T-helper 2 cell treated with Interferon-gamma antibody and Interleukin-4, amounts not matched to agents 5 μg/mL and 100 μg/mL, for 36 hours (primary cell): ENCODE data around the gene ZDHHC7.
"Not testable (repeated sequence)": the region's sequence is repeated elsewhere in the genome, so short reads cannot be mapped to it uniquely, and the experiment has no call there.

Experiments used
- DNase-seq: peaks from one replicate; pipeline ENCODE4 v3.0.0; 2021; ENCODE audit warnings: low spot score
- H3K27ac Mint-ChIP-seq: one replicate; pipeline ENCODE4 v1.8.0; 2021; ENCODE audit warnings: mild to moderate bottlenecking, mixed read lengths
- H3K27me3 Mint-ChIP-seq: one replicate; pipeline ENCODE4 v1.8.0; 2021; ENCODE audit warnings: low read depth, mixed read lengths
- H3K36me3 Mint-ChIP-seq: one replicate; pipeline ENCODE4 v1.8.0; 2021; ENCODE audit warnings: low read depth, mixed read lengths
- H3K4me1 Mint-ChIP-seq: one replicate; pipeline ENCODE4 v1.8.0; 2021; ENCODE audit warnings: low read depth, mixed read lengths
- H3K4me3 Mint-ChIP-seq: one replicate; pipeline ENCODE4 v1.8.0; 2022; ENCODE audit warnings: mild to moderate bottlenecking, moderate library complexity, mixed read lengths
- H3K9me3 Mint-ChIP-seq: one replicate; pipeline ENCODE4 v1.8.0; 2021; ENCODE audit warnings: mixed read lengths

The ZDHHC7 gene

DNA sequence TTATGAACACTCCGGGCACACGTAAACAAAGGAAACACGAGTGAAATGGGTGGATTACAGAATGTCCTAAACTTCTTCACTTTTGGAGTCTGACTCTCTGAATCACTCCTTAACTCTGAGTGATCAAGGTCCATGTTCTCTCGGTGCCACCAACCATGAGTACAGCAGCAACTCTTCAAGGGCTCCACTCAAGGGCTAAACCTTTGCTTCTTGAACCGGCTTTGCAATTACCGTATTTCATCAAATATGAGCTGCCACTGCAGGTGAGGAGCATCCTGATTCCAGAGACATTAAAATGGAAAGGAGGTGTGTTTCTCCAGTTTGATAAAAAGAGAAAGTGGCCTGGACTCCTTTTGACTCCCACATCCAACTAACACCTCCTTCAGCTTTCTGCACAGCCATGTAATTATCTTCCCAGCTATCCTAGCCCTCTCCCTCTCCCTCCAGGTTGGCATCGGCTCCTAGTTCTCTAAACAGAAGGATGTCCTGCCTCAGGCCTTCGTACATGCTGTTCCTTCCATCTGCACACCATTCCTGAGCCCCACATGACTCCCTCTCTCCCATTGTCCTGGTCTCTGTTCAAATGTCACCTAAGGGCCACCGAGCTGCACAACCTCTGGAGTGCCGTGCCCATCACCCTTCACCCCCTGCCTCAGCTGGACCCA lies 61.4 kb downstream of the ZDHHC7 start:
- Mint-ChIP-seq H3K9me3 (no peaks in the 10 kb centered on the region), H3K4me1 (no peaks in the 10 kb centered on the region), H3K27ac (no peak overlapping the region), H3K27me3 (peaks cover 4% of the 10 kb centered on the region), H3K4me3 (no peak overlapping the region), H3K36me3 (no peaks in the 10 kb centered on the region)
- no peak for DNase-seq

- H3K27me3 Mint-ChIP-seq: peaks cover 4% of the 10 kb centered on the region
- no peak for DNase-seq
- no peaks in the 10 kb centered on the region for H3K36me3 Mint-ChIP-seq
- no peaks in the 10 kb centered on the region for H3K9me3 Mint-ChIP-seq
- H3K4me3 Mint-ChIP-seq: no peak overlapping the region
- no peak overlapping the region for H3K27ac Mint-ChIP-seq
- no peaks in the 10 kb centered on the region for H3K4me1 Mint-ChIP-seq
Measured at GRCh38 chr16:84948851-84949610, 62.3 kb downstream of the ZDHHC7 start.

DNA sequence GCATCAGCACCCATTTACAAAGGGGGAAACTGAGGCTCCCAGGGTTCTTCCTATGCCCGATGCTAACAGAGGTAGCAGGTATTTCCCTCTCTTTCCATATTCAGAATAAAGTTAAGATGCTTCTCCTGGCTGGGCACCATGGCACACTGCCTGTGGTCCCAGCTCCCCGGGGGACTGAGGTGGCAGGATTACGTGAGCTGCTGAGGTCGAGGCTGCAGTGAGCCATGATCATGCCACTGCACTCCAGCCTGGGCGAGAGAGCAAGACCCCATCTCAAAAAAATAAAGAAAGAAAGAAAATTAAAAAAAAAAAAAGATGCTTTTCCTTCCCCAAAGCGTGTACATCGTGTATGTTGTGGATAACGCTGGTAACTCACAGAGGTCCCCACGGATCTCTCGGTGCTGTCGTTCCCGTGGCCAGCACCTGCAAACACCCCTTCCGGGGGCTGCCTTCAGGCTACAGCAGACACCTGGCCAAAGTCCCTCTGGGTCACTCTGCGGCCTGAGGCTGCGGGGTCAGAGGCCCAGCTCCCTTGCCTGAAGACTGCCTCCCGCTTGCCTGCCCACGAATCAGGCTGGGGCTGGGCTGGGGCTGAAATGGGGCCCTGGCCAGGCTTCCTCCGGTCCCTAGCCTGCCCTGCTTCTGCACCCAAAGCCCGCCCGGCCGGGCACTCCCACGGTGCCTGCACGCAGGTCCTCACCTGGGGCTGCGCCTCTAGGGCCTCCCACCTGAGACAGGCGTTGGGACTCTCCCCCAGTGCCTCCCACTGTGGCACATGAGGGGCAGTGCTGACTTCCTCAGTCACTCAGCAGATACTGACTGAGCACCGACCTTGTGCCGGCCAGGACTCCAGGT lies 63.1 kb downstream of the ZDHHC7 start:
- H3K36me3 Mint-ChIP-seq: no peaks in the 10 kb centered on the region
- no peak overlapping the region for H3K4me3 Mint-ChIP-seq
- no peaks in the 10 kb centered on the region for H3K4me1 Mint-ChIP-seq
- DNase-seq: no peak
- H3K27me3 Mint-ChIP-seq: peaks cover 4% of the 10 kb centered on the region
- H3K27ac Mint-ChIP-seq: no peak overlapping the region
- no peaks in the 10 kb centered on the region for H3K9me3 Mint-ChIP-seq

GRCh38 chr16:84947022-84947421 lies 64.3 kb downstream of the ZDHHC7 start:
- Mint-ChIP-seq H3K27me3 (peaks cover 4% of the 10 kb centered on the region), H3K4me1 (no peaks in the 10 kb centered on the region), H3K4me3 (no peak overlapping the region), H3K9me3 (no peaks in the 10 kb centered on the region), H3K27ac (no peak overlapping the region), H3K36me3 (no peaks in the 10 kb centered on the region)
- no peak for DNase-seq

DNA sequence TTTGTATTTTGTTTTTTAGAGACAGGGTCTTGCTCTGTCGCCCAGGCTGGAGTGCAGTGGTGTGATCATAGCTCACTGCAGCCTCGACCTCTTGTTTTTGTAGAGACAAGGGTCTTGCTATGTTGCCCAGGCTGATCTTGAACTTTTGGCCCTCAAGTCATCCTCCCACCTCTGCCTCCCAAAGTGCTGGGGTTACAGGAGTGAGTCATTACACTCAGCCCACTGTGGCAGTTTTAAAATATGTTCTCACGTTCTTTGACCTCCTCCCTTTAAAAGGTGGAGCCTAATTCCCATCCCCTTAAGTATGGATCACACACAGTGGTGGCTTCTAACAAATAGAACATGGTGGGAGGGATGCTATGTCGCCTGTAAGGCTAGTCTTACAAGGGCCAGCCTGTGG lies 67.7 kb downstream of the ZDHHC7 start:
- Mint-ChIP-seq H3K36me3 (no peaks in the 10 kb centered on the region), H3K27ac (no peak overlapping the region), H3K9me3 (no peaks in the 10 kb centered on the region), H3K27me3 (no peaks in the 10 kb centered on the region), H3K4me1 (no peaks in the 10 kb centered on the region), H3K4me3 (no peak overlapping the region)
- DNase-seq: no peak

DNA sequence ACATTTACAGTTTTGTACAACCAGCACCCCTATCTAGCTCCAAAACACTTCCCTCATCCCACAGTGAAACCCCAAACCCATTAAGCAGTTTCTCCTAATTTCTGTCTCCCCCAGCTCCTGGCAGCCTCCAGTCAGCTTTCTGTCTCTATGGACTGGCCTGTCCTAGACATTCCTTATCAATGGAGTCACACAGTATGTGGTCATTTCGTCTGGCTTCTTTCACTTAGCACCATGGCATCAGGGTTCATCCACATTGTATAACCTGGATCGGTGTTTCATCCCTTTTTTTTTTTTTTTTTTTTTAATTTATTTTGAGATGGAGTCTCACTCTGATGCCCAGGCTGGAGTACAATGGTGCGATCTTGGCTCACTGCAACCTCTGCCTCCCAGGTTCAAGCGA lies 68.5 kb downstream of the ZDHHC7 start:
- Mint-ChIP-seq H3K27ac (no peak overlapping the region), H3K4me3 (no peak overlapping the region), H3K36me3 (no peaks in the 10 kb centered on the region), H3K27me3 (no peaks in the 10 kb centered on the region), H3K4me1 (no peaks in the 10 kb centered on the region), H3K9me3 (no peaks in the 10 kb centered on the region)
- no peak for DNase-seq

GRCh38 chr16:84941921-84942320 lies 69.4 kb downstream of the ZDHHC7 start:
- Mint-ChIP-seq H3K4me3 (no peak overlapping the region), H3K27me3 (no peaks in the 10 kb centered on the region), H3K4me1 (no peaks in the 10 kb centered on the region), H3K36me3 (no peaks in the 10 kb centered on the region), H3K9me3 (no peaks in the 10 kb centered on the region), H3K27ac (no peak overlapping the region)
- no peak for DNase-seq

DNA sequence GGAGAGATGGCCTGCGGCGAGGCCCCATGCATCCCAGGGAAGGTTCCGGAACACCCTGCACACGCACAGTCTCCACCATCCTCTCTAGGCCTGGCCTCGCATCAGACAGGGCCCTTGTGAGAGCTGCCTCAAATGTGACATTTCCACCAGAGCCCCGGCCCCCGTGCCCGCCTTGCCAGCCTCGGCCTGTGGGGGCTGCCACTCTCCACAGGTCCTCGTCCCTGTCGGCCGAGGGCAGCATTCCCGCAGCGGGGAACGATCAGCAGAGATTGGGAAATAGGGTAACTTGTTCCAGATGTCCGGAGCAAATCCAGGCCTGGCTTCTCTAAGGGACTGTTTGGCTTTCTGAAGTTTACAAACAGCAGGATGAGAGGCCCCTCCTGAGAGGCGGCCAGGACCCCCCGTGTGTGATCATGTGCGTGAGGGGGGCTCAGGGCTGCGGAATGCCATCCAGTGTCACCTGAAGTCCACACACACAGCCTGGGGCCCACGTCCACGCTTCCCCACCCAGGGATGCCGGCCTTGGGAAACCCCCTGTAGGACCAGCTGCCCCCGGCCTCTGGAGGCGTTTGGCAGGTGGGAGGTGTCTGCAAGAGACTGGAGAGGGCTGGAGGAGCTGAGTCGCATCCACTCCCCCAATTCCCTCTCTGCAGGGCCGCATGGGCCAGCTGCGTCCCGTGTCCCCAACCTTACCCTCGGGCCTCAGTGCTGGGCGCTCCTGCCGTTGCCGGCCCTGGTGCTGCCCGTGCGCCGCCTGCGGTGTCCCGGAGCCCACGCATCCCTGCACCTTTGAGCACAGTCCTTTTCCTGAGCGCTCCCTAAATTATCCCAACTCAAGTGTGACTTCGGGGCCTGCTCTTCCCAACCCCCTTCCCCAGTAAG lies 70.4 kb downstream of the ZDHHC7 start:
- no peaks in the 10 kb centered on the region for H3K36me3 Mint-ChIP-seq
- H3K9me3 Mint-ChIP-seq: no peaks in the 10 kb centered on the region
- no peak overlapping the region for H3K4me3 Mint-ChIP-seq
- no peak for DNase-seq
- H3K27me3 Mint-ChIP-seq: no peaks in the 10 kb centered on the region
- H3K27ac Mint-ChIP-seq: no peak overlapping the region
- no peaks in the 10 kb centered on the region for H3K4me1 Mint-ChIP-seq

DNA sequence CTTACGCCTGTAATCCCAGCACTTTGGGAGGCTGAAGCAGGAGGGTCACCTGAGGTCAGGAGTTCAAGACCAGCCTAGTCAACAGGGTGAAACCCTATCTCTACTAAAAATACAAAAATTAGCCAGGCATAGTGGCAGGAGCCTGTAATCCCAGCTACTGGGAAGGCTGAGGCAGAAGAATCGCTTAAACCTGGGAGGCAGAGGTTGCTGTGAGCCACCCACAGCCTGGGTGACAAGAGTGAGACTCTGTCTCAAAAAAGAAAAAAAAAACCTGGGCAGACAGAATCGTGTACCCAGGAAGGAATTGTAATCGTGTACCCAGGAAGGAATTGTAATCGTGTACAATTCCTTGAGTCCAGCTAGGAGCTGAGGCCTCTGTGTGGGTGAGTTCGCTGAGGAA lies 72.7 kb downstream of the ZDHHC7 start:
- not testable (repeated sequence) for H3K27ac Mint-ChIP-seq, H3K4me3 Mint-ChIP-seq, H3K36me3 Mint-ChIP-seq, H3K27me3 Mint-ChIP-seq, H3K4me1 Mint-ChIP-seq, DNase-seq, H3K9me3 Mint-ChIP-seq

DNA sequence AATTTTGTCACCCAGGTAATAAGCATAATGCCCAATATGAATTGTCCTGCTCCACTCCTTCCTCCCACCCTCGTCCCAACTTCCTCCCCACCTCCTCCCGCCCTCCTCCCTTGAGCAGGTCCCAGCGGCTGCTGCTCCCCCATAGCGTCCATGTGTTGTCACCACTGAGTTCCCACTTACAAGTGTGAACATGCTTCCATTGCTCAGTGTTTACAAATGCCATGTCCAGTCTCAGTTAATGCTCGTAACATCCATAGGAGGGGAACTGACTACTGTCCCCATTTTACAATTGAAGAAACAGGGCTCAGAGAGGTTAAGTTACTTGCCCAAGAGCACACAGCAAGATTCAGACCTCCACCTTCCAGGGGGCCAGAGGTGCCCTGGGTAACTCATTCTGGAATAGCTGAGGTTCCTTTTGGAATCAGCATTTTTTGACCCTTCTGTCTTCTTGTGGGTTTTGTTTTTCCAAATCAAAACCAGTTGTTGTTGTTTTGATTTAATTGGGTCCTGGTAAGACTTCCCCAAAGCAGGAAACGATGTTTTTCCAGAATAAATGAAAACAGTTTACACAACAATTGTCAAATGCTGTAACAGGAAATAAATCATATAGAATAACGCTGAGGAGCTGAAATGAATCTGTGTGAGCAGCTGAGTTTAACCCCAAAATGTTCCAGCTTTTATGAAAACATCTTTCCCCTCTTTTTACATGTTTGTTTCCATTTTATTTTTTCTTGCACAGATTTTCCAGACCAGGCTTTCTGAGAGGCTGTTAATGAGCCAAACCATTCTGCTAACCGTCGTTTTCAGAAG lies 73.9 kb downstream of the ZDHHC7 start:
- H3K27me3 Mint-ChIP-seq: no peaks in the 10 kb centered on the region
- no peak overlapping the region for H3K27ac Mint-ChIP-seq
- no peak for DNase-seq
- H3K36me3 Mint-ChIP-seq: no peaks in the 10 kb centered on the region
- no peaks in the 10 kb centered on the region for H3K9me3 Mint-ChIP-seq
- no peak overlapping the region for H3K4me3 Mint-ChIP-seq
- no peaks in the 10 kb centered on the region for H3K4me1 Mint-ChIP-seq

GRCh38 chr16:84933774-84934631 lies 77.3 kb downstream of the ZDHHC7 start:
- Mint-ChIP-seq H3K4me1 (no peaks in the 10 kb centered on the region), H3K36me3 (no peaks in the 10 kb centered on the region), H3K27ac (no peak overlapping the region), H3K27me3 (no peaks in the 10 kb centered on the region), H3K9me3 (no peaks in the 10 kb centered on the region), H3K4me3 (no peak overlapping the region)
- DNase-seq: no peak

DNA sequence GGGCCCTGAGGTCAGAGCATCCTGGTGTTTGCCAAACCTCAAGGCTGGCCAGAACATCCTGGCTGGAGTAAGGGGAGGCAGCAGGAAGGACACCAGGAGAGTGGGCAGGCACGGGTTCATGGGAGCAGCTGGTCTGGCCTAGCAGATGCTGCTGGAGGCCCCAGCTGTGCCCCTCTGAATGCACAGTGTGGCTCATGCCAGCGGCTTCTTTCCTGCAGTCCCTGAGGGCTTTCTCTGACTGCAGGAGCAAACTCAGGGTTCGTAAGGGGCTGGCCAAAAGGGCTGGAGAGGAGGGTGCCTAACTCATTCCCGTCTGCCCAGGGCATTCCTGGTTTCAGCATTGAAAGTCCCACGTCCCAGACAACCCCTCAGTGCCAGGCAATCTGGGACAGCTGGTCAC lies 78.7 kb downstream of the ZDHHC7 start:
- no peak overlapping the region for H3K4me3 Mint-ChIP-seq
- no peaks in the 10 kb centered on the region for H3K9me3 Mint-ChIP-seq
- no peaks in the 10 kb centered on the region for H3K27me3 Mint-ChIP-seq
- H3K27ac Mint-ChIP-seq: no peak overlapping the region
- no peaks in the 10 kb centered on the region for H3K36me3 Mint-ChIP-seq
- H3K4me1 Mint-ChIP-seq: no peaks in the 10 kb centered on the region
- DNase-seq: no peak
